ENCODE data around the gene SIMC1. TPM values are rescaled to one million over a fixed set of nuclear protein-coding genes. Genes with fewer than 3 reads are reported as not detected.

SIMC1 gene
- total and polyA plus RNA-seq, 12 donors = 1.9 to 7.7 (median 4.5) TPM

DNA sequence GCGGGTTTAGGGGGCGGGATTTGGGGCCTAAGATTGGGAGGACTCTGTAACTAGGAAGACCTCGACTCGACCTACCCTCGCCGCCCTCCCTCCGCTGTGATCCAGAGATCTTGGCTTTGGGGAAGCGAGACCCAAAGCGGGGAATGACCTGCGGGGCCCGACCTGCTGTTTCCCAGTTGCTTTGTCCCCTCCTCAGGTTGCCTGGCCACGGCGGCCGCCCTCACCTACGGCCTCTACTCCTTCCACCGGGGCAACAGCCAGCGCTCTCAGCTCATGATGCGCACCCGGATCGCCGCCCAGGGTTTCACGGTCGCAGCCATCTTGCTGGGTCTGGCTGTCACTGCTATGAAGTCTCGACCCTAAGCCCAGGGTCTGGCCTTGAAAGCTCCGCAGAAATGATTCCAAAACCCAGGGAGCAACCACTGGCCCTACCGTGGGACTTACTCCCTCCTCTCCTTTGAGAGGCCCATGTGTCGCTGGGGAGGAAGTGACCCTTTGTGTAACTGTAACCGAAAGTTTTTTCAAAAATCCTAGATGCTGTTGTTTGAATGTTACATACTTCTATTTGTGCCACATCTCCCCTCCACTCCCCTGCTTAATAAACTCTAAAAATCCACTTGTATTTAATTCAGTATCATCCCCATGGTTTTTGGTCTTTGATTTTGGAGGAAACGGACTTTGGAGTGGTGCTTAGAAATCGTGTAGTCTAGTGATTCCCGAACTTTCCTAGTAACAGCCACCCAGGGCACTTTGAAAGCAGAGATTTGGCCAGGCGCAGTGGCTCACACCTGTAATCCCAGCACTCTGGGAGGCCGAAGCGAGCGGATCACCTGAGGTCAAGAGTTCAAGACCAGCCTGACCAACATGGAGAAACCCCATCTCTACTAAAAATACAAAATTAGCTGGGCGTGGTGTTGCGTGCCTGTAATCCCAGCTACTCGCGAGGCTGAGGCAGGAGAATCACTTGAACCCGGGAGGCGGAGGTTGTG lies 151.2 kb downstream of the SIMC1 start:
- intact Hi-C loops (cut with DNase I) = loop anchor here in 1 of 10 donors (2.0 to 10.0 kb wide), 3 partner anchors 27 to 145 kb away; partner anchors contain the start of genes CLTB, KIAA1191 and RNF44
- Histone ChIP-seq H3K27ac (peak overlapping the region; percentile 91 to 99 (median 95)), H3K27me3 (no peaks in the 10 kb centered on the region), H3K9me3 (no peaks in the 10 kb centered on the region), H3K36me3 (peaks cover 0 to 64% (median 34%) of the 10 kb centered on the region in 9 donors), H3K4me3 (peak overlapping the region; percentile 52 to 99 (median 78)), H3K4me1 (peaks cover 6 to 41% (median 27%) of the 10 kb centered on the region in 9 donors)
- ATAC-seq = peak; percentile 12 to 59 (median 30)
- TF ChIP-seq, protein P1, sequence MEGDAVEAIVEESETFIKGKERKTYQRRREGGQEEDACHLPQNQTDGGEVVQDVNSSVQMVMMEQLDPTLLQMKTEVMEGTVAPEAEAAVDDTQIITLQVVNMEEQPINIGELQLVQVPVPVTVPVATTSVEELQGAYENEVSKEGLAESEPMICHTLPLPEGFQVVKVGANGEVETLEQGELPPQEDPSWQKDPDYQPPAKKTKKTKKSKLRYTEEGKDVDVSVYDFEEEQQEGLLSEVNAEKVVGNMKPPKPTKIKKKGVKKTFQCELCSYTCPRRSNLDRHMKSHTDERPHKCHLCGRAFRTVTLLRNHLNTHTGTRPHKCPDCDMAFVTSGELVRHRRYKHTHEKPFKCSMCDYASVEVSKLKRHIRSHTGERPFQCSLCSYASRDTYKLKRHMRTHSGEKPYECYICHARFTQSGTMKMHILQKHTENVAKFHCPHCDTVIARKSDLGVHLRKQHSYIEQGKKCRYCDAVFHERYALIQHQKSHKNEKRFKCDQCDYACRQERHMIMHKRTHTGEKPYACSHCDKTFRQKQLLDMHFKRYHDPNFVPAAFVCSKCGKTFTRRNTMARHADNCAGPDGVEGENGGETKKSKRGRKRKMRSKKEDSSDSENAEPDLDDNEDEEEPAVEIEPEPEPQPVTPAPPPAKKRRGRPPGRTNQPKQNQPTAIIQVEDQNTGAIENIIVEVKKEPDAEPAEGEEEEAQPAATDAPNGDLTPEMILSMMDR (IDR thresholded peaks at IDR 0.05) = no peak
- DNase-seq = no peak
- 29% methylated on average over 41 of the region's 41 CpGs for WGBS, 2 donors

DNA sequence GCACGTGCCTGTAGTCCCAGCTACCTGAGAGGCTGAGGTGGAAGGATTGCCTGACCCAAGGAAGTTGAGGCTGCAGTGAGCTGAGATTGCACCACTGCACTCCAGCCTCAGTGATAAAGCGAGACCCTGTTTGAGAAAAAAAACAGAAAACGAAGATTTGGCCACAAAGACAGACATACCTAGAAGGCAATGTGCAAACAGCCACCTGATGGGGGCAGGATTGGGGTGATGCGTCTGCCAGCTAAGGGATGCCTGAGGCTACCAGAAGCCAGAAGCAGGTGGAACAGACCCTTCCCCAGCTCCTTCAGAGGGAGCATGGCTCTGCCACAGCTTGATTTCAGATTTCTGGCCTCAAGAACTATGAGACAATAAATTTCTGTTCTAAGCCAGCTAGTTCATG lies 153.3 kb downstream of the SIMC1 start:
- Histone ChIP-seq H3K4me1 (peaks cover 6 to 59% (median 37%) of the 10 kb centered on the region in 9 donors), H3K27ac (peak overlapping the region in 1 of 10 donors; percentile 12), H3K4me3 (no peak overlapping the region), H3K36me3 (peaks cover 0 to 59% (median 20%) of the 10 kb centered on the region in 9 donors), H3K27me3 (no peaks in the 10 kb centered on the region), H3K9me3 (no peaks in the 10 kb centered on the region)
- TF ChIP-seq, protein P1 (IDR thresholded peaks at IDR 0.05) = no peak
- ATAC-seq (no peak), DNase-seq (no peak)
- 86 to 93% methylated on average over 4 of the region's 4 CpGs for WGBS, 2 donors
- intact Hi-C loops (cut with DNase I) = no loop called here

DNA sequence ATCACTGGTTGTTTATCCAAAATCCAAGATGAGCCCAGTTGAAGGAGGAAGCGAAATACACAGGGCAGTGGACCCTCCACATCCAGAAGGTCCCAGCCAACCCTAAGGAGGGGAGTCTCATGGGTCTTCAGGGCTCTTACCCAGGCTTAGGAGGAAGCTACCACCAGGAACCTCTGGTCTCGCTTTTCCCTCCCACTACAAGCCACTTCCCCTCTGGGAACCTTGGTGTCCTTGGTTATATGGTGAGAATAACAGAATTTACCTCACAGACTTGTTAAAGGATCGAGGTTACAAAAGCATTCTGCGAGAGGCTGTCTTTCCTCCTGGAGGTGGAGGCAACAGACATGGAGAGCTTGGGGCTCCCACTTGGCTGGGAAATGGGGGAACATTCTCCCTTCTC lies 153.8 kb downstream of the SIMC1 start:
- intact Hi-C loops (cut with DNase I) = no loop called here
- Histone ChIP-seq H3K9me3 (no peaks in the 10 kb centered on the region), H3K27me3 (no peaks in the 10 kb centered on the region), H3K27ac (no peak overlapping the region), H3K36me3 (peaks cover 0 to 60% (median 20%) of the 10 kb centered on the region in 9 donors), H3K4me1 (peaks cover 6 to 56% (median 32%) of the 10 kb centered on the region in 9 donors), H3K4me3 (no peak overlapping the region)
- no peak for ATAC-seq
- DNase-seq = no peak
- TF ChIP-seq, protein P1 (IDR thresholded peaks at IDR 0.05) = no peak
- WGBS, 2 donors = 89 to 94% methylated on average over 4 of the region's 4 CpGs

DNA sequence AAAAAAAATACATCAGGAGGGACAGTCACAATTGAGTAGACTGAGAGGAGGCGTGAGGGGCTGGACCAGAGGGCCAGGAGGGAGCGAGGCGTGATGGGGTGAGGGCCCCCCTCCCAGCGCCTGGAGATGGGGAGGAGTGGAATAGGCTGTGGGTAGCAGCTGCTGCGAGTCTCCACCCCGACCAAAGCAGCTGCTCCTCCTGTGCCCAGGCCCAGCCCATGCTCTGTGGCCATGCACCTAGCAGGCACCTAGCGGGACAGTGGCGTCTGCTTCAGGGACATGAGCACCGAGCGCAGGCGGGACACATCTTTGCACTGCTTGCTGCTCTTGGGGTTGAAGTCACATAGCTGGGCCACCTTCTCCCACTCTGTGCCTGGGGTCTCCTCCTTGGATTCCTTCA lies 154.3 kb downstream of the SIMC1 start:
- Histone ChIP-seq H3K36me3 (peaks cover 0 to 62% (median 20%) of the 10 kb centered on the region in 9 donors), H3K27ac (no peak overlapping the region), H3K4me3 (no peak overlapping the region), H3K27me3 (no peaks in the 10 kb centered on the region), H3K4me1 (peaks cover 2 to 50% (median 27%) of the 10 kb centered on the region in 9 donors), H3K9me3 (no peaks in the 10 kb centered on the region)
- intact Hi-C loops (cut with DNase I) = no loop called here
- DNase-seq (no peak), ATAC-seq (no peak)
- TF ChIP-seq, protein P1 (IDR thresholded peaks at IDR 0.05) = no peak
- 90 to 95% methylated on average over 11 of the region's 11 CpGs for WGBS, 2 donors
